Amniotic epithelial cell (primary cell): Measurements from ENCODE around the gene FOXP1.
"Not testable (repeated sequence)": the region's sequence is repeated elsewhere in the genome, so short reads cannot be mapped to it uniquely, and the experiment has no call there.

Experiments used
- DNase-seq: peaks from one replicate; pipeline ENCODE4 v3.0.0-alpha.2; 2010; ENCODE audit warnings: low read depth

The FOXP1 gene

DNA sequence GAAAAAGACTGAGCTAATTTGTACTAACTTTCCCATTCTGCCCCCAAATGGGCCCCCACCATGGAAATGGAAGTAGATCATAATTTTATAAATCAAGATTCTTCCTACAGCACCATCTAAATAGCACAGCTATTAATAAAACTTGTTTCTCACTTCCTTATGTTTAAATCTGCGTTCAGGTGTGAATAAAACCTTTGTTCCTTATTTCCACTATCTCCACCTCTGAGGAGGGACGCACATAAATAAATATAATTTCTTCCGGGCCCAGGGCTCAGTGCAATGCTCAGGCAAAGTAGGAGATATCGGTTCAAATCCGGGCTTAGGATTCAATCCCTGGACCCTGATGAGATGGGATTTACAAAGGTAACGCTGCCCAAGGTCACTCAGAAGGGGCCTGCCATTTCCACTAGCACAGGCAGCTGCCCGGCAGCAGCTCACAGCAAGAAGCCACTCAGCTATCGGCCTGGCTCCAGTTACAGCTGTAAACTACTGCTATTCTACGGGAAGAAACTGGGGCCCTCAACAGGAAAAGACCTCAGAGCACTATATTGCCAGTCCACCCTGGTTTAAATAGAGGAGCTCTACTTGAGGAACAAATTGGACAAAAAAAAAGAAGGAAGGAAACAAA lies 52.5 kb downstream of the FOXP1 start:
- no peak for DNase-seq

DNA sequence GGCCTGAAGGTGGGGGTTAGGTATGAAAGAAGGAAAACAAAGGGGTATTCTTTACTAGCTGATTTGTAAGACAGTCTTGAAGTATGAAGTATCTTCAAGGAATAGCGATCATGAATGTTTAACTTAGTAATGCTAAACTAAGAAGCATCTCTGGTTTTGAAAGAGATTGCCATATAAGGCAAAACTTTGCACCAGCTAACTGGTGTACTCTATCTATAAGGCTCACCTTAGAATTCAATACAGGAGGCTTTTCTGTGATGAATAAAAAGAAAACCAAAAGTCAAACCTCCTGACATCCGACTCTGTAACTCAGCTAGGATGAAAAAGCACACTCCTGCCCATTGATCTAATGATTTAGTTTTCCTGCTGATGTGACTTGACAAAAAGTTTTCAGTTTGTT lies 54.7 kb downstream of the FOXP1 start:
- DNase-seq = no peak

DNA sequence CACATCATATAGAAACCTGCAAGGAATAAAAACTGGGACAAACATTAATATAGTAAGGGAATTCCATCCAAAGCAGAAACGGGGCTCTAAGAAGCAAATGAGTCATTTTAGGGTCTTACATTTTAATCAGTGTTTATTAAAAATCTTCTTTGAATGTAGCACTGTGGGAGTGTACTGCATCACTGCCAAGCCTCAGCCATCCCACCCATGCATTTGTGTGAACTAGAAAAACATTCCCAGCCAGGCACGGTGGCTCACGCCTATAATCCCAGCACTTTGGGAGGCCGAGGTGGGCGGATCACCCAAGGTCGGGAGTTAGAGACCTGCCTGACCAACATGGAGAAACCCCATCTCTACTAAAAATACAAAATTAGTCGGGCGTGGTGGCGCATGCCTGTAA lies 57.1 kb downstream of the FOXP1 start:
- DNase-seq = not testable (repeated sequence)

- no peak for DNase-seq
Measured at GRCh38 chr3:71525391-71525790, 58.1 kb downstream of the FOXP1 start.

DNA sequence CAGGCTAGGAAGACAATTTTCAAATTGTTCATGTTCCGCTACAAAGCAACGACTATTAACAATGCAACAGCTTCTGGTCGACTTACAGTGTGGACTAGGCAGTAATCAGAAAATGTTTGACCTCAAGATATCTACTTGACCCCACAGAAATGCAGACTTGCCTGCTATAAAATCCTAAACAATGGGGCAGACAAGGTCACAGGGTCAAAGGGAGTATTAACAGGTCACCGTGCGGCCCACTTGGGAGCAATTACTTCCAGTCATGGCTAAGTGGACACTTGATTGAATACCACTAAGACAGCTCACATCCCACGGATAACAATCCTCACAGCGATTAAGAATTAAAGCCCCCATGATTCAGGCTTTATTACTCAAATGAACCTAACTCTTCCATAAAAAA lies 58.9 kb downstream of the FOXP1 start:
- no peak for DNase-seq

- DNase-seq = peak; percentile 54
Measured at GRCh38 chr3:71523628-71524027, 59.9 kb downstream of the FOXP1 start.

GRCh38 chr3:71521940-71522876 lies 61.3 kb downstream of the FOXP1 start:
- no peak for DNase-seq

DNA sequence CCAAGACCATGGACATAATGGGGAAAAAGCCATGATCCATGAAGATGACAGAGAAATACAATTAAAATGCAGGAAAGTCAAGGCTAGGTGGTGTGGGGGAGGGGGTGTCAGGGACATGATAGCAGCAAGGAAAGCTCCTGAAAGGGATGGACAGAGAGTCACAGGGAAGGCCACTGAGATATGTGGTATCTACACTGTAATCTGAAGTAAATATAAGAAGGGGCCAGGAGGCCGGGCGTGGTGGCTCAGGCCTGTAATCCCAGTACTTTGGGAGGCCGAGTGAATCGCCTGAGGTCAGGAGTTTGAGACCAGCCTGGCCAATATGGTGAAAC lies 62.5 kb downstream of the FOXP1 start:
- no peak for DNase-seq

- no peak for DNase-seq
Measured at GRCh38 chr3:71520161-71521020, 63.1 kb downstream of the FOXP1 start.

DNA sequence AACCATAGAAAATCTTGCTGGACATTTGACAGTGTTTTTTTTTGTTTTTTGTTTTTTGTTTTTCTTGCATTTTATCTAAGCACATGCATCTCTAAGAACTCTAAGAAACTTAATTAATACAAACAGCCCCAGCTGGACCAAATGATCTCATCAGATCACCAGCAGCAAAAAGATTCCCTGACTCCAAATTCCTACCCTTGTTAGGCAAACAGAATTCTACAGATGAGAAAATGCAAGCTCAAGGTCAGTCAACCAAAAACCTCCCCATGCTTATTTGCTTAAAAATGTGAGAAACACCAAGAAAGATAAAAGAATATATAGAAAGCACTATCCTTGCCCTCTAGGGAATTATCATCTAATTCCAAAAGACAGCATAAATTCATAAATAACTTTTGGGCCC lies 65.4 kb downstream of the FOXP1 start:
- no peak for DNase-seq

- DNase-seq = no peak
Measured at GRCh38 chr3:71517271-71517791, 66.2 kb downstream of the FOXP1 start.

DNA sequence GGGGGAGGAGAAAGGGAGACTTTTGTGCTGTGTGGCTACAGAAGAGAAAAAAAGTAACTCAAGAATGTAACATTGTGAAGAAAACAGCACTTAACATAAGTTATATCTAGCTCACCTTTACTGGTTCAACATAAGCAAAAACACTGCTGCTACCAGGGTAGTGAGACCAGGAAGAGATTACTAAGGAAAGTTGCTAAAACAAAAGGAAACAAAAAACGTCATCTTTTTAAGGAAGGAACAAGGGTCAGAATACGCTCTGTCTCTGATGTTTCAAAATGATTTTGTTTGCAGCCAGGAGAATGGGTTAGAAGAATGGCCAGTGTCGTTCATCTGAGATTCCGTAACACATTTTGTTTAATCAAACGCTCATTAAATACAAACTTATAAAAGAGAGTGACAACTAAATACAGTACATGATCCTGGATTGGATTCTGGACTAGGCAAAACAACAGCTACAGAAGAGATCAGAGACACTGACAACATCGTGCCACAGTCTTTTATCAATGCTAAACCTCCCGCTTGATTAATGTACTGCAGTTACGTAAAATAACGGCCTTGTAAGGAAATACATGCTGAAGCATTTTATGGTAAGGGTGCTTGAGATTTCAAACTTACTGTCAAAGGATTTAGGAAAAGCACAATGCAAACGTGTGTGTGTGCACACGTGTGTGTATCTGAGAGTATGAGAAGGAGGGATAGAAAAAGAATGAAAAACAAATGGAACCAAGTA lies 67.7 kb downstream of the FOXP1 start:
- no peak for DNase-seq

GRCh38 chr3:71514621-71515020 lies 68.9 kb downstream of the FOXP1 start:
- no peak for DNase-seq

- no peak for DNase-seq
Measured at GRCh38 chr3:71513515-71513914, 70.0 kb downstream of the FOXP1 start.

- no peak for DNase-seq
Measured at GRCh38 chr3:71513081-71513480, 70.4 kb downstream of the FOXP1 start.

DNA sequence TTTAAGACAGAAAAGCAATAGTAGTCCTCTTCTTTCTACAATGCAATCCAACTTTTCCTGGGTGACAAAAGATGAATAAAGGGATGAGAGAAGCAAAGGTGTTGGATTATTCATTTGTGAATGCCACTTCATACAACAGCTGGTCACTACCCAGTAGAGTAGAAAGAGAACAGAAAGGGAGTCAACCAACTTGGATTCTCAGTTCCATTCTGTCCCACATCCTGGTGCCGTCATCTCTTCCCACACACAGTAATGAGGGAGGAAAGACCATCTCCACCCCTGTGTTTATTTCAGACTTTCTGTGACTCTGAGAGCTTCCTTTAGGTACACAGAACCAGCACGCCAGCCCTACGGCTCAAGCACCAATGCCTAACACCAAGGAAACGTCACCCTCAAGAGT lies 71.0 kb downstream of the FOXP1 start:
- no peak for DNase-seq

- DNase-seq = no peak
Measured at GRCh38 chr3:71512000-71512399, 71.5 kb downstream of the FOXP1 start.

DNA sequence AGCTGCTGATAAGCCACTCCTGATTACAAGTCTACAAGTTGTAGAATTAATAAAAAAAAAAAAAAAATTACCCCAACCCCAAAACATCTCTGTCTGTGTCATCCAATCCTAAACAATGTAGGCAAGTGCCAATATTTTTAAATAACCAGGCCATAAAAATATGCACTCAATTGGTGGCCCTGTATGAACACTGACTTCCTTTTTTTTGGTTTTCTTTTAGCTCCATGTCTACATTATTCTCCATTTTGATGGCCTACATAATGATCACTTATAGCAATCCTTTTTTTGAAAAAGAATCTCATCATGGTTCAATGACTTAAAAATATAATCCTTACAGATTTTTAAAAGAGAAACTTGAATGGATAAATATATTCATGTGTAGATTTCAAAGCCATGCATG lies 72.1 kb downstream of the FOXP1 start:
- no peak for DNase-seq

- DNase-seq = peak; percentile 90
Measured at GRCh38 chr3:71511037-71511436, 72.5 kb downstream of the FOXP1 start.

DNA sequence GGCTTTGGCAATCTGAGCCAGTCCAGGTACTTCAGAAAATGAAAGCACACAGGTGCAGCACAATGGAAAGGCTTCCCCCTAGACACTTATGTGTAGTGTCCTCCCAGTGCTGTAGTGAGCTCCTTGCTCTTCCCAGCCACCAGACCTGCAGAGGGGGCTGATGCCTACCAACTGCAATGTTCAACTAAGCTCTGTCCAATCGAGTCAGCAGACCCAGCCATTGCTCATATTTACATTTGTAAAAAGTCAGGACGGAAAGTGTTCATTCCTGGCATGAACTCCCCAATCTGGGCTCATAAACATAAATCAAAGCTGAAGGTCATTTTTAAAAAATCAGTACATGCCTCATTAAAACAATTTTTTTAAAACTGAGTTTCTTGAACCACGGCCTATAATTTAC lies 73.0 kb downstream of the FOXP1 start:
- peak; percentile 73 for DNase-seq

- DNase-seq = peak; percentile 35
Measured at GRCh38 chr3:71509066-71509465, 74.5 kb downstream of the FOXP1 start.
